GM12878 (cell line): ENCODE results near the gene LRRC8D. TPM values are rescaled to one million over a fixed set of nuclear protein-coding genes. Genes with fewer than 3 reads are reported as not detected.
A peak's percentile ranks its signal among the peaks of the same experiment; 100 is the strongest.

Experiments used
- CBX5 ChIP-seq: sonication (generic); IDR thresholded peaks from 2 replicates; pipeline ENCODE4 v1.6.1; 2016; ENCODE audit warnings: low read depth, moderate library complexity, mild to moderate bottlenecking, inconsistent platforms
- DPF2 ChIP-seq: fragments of 450-650 bp; IDR thresholded peaks from 2 replicates; pipeline ENCODE4 v1.6.1; 2017; ENCODE audit warnings: mild to moderate bottlenecking
- IKZF1 ChIP-seq: fragments of 450-650 bp; conservative IDR thresholded peaks from 2 replicates; pipeline ENCODE4 v1.6.1; 2017; ENCODE audit warnings: antibody characterized with exemption, mild to moderate bottlenecking
- MLLT1 ChIP-seq: fragments of 450-650 bp; IDR thresholded peaks from 2 replicates; pipeline ENCODE4 v1.6.1; 2016; ENCODE audit warnings: mild to moderate bottlenecking
- NFXL1 ChIP-seq: fragments of 450-650 bp; IDR thresholded peaks from 2 replicates; pipeline ENCODE4 v1.6.1; 2017; ENCODE audit warnings: antibody characterized with exemption, mild to moderate bottlenecking, borderline replicate concordance
- PML ChIP-seq: IDR thresholded peaks from 2 replicates; pipeline ENCODE4 v1.6.1; 2012; ENCODE audit warnings: low read length, inconsistent platforms
- POLR2A ChIP-seq: IDR thresholded peaks from 2 replicates; pipeline ENCODE4 v1.6.1; 2011; ENCODE audit warnings: low read depth, mild to moderate bottlenecking, low read length
- POLR2AphosphoS5 ChIP-seq: IDR thresholded peaks from 2 replicates; pipeline ENCODE4 v1.6.1; 2011; ENCODE audit warnings: mild to moderate bottlenecking, low read length, inconsistent platforms
- SMAD5 ChIP-seq: IDR thresholded peaks from 2 replicates; pipeline ENCODE4 v1.6.1; 2016; ENCODE audit warnings: antibody characterized with exemption, low read depth
- TAF1 ChIP-seq: IDR thresholded peaks from 2 replicates; pipeline ENCODE4 v1.6.1; 2011; ENCODE audit warnings: mild to moderate bottlenecking, low read depth, low read length, borderline replicate concordance
- TARDBP ChIP-seq: IDR thresholded peaks from 2 replicates; pipeline ENCODE4 v1.6.1; 2016; ENCODE audit warnings: borderline replicate concordance
- TCF12 ChIP-seq: IDR thresholded peaks from 2 replicates; pipeline ENCODE4 v1.6.1; 2011; ENCODE audit warnings: low read depth, mild to moderate bottlenecking, low read length
- TCF3 ChIP-seq: IDR thresholded peaks from 2 replicates; pipeline ENCODE4 v1.6.1; 2012; ENCODE audit warnings: low read depth, mild to moderate bottlenecking, low read length, borderline replicate concordance; ENCODE audit not compliant: insufficient read depth
- ZBTB4 ChIP-seq: fragments of 450-650 bp; formaldehyde crosslinking; IDR thresholded peaks from 2 replicates; pipeline ENCODE4 v1.4.0; 2022; ENCODE audit warnings: mild to moderate bottlenecking, moderate library complexity
- ZNF217 ChIP-seq: fragments of 450-650 bp; IDR thresholded peaks from 2 replicates; pipeline ENCODE4 v1.6.1; 2017; ENCODE audit warnings: antibody characterized with exemption, mild to moderate bottlenecking
- ZNF592 ChIP-seq: fragments of 450-650 bp; IDR thresholded peaks from 2 replicates; pipeline ENCODE4 v1.6.1; 2017; ENCODE audit warnings: mild to moderate bottlenecking, moderate library complexity
- polyA plus RNA-seq, 11 experiments: library from polyadenylated mRNA; depleted of rRNA in 4 of 11; unstranded in 6 of 11; stranded (reverse) in 5 of 11; fragments of >200 nt; fragmentation: Nextera tagmentation in 4 of 11; fragmentation: Illumina TruSeq in 1 of 11; extraction: Ambion mirVana in 4 of 11; extraction: Trizol in 1 of 11; gene quantifications; 1 replicate in 1 of 11; 2 replicates in 10 of 11; pipeline versions ENCODE4 v1.2.1 to v1.2.3, GENCODE V29; 2011 to 2016; ENCODE audit warnings: inconsistent platforms in 2 of 11, missing spikeins in 2 of 11, low read depth in 1 of 11
- total RNA-seq, 4 experiments: library from RNA; depleted of rRNA in 3 of 4; stranded (reverse); fragments of >200 nt in 3 of 4; fragmentation: Illumina TruSeq in 1 of 4; extraction: Trizol in 1 of 4; gene quantifications; 2 replicates each; pipeline versions ENCODE4 v1.2.1 to v1.2.3, GENCODE V29; 2013 to 2021
- TF ChIP-seq, protein P1 (sequence below), 3 experiments: IDR thresholded peaks in 2 of 3; conservative IDR thresholded peaks in 1 of 3; 2 replicates each; pipeline ENCODE4 v1.5.1; 2011; ENCODE audit warnings: low read depth in 3 of 3, low read length in 3 of 3, mild to moderate bottlenecking in 3 of 3, control low read depth in 2 of 3, moderate library complexity in 2 of 3, inconsistent platforms in 1 of 3, mixed read lengths in 1 of 3; ENCODE audit not compliant: control insufficient read depth in 2 of 3, insufficient read depth in 1 of 3; ENCODE audit errors: extremely low read depth in 1 of 3

Gene LRRC8D
- total and polyA plus RNA-seq, 10 of the 15 experiments (the other 5 are each of a cell fraction or from before 2014, with no cell fraction given), result 5.6 to 44.1 (median 26.8) TPM

- TF ChIP-seq ZNF592, result no peak
- TF ChIP-seq, protein P1, sequence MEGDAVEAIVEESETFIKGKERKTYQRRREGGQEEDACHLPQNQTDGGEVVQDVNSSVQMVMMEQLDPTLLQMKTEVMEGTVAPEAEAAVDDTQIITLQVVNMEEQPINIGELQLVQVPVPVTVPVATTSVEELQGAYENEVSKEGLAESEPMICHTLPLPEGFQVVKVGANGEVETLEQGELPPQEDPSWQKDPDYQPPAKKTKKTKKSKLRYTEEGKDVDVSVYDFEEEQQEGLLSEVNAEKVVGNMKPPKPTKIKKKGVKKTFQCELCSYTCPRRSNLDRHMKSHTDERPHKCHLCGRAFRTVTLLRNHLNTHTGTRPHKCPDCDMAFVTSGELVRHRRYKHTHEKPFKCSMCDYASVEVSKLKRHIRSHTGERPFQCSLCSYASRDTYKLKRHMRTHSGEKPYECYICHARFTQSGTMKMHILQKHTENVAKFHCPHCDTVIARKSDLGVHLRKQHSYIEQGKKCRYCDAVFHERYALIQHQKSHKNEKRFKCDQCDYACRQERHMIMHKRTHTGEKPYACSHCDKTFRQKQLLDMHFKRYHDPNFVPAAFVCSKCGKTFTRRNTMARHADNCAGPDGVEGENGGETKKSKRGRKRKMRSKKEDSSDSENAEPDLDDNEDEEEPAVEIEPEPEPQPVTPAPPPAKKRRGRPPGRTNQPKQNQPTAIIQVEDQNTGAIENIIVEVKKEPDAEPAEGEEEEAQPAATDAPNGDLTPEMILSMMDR (IDR thresholded peaks at IDR 0.05 in 2 of 3, conservative IDR thresholded peaks at IDR 0.05 in 1 of 3; ENCODE audit: control insufficient read depth in 2 of 3, extremely low read depth in 1 of 3, insufficient read depth in 1 of 3, low read depth in 3 of 3, low read length in 3 of 3), result peak in 2 of 3 experiments; percentile 9 to 26; a peak in 1 of 6 replicates
- TF ChIP-seq ZBTB4 (CRISPR knock-in tag), result no peak
- TF ChIP-seq PML, result peak; percentile 66; the same call in 1 of the 2 replicates
- TF ChIP-seq DPF2, result peak; percentile 73
- 0 out of 2 replicates have a peak, but pooled peaks have one; percentile 8 for TF ChIP-seq TARDBP
- peak; percentile 85 for TF ChIP-seq TCF3
- peak; percentile 39; the same call in 1 of the 2 replicates for TF ChIP-seq POLR2AphosphoS5
- TF ChIP-seq IKZF1, result peak; percentile 81
- TF ChIP-seq MLLT1, result 0 out of 2 replicates have a peak, but pooled peaks have one; percentile 18
- TF ChIP-seq TAF1, result 0 out of 2 replicates have a peak, but pooled peaks have one; percentile 26
- peak; percentile 63; the same call in 1 of the 2 replicates for TF ChIP-seq ZNF217
- TF ChIP-seq SMAD5, result peak; percentile 28; the same call in 1 of the 2 replicates
- 0 out of 2 replicates have a peak, but pooled peaks have one; percentile 78 for TF ChIP-seq CBX5
- 0 out of 2 replicates have a peak, but pooled peaks have one; percentile 31 for TF ChIP-seq NFXL1
- peak; percentile 74 for TF ChIP-seq POLR2A
- 0 out of 2 replicates have a peak, but pooled peaks have one; percentile 54 for TF ChIP-seq TCF12
Observed at GRCh38 chr1:89821322-89822108, 683 bp downstream of the LRRC8D start (continued).
